GM12874 (cell line): Measurements from ENCODE around the gene RPL7A.

Source experiments
- TF ChIP-seq, protein P1 (sequence below): IDR thresholded peaks from 2 replicates; pipeline ENCODE4 v1.5.1; 2011; ENCODE audit warnings: low read depth, mild to moderate bottlenecking, control low read depth, low read length, moderate library complexity; ENCODE audit not compliant: insufficient read depth

RPL7A gene

DNA sequence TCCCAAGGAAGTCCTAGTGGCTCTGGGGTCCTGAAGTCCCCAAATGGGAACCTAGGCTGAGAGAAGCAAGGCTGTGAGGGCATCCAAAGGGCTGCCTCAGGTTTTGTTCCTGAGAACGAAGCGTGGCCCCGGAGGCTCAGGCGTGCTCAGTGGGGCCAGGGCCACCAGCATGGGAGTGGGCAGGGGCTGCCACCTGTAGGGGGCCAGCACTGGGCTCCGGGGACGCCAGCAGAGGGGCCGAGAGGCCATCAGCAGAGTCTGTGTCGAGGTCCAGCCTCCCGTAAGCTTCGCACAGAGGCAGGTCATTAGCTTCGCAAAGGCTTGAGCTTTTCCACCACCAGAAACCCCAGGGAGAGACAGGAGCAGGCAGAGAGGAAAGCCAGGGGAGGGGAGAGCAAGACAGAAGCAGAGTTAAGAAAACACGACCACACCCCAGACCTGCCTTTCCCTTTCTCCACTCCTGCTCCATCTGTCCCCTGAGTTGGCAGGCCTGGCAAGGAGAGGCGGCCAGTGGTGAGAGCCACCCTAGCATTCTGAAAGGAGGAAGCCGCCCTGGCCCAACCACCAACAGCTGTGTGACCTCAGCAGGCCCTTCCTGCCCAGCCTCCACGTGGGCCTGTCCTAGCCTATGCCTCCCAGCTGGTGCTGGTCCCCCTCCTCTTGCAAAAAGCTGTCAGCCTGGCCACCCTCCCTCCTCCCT lies 6.5 kb upstream of the RPL7A start:
- TF ChIP-seq, protein P1, sequence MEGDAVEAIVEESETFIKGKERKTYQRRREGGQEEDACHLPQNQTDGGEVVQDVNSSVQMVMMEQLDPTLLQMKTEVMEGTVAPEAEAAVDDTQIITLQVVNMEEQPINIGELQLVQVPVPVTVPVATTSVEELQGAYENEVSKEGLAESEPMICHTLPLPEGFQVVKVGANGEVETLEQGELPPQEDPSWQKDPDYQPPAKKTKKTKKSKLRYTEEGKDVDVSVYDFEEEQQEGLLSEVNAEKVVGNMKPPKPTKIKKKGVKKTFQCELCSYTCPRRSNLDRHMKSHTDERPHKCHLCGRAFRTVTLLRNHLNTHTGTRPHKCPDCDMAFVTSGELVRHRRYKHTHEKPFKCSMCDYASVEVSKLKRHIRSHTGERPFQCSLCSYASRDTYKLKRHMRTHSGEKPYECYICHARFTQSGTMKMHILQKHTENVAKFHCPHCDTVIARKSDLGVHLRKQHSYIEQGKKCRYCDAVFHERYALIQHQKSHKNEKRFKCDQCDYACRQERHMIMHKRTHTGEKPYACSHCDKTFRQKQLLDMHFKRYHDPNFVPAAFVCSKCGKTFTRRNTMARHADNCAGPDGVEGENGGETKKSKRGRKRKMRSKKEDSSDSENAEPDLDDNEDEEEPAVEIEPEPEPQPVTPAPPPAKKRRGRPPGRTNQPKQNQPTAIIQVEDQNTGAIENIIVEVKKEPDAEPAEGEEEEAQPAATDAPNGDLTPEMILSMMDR = no peak

DNA sequence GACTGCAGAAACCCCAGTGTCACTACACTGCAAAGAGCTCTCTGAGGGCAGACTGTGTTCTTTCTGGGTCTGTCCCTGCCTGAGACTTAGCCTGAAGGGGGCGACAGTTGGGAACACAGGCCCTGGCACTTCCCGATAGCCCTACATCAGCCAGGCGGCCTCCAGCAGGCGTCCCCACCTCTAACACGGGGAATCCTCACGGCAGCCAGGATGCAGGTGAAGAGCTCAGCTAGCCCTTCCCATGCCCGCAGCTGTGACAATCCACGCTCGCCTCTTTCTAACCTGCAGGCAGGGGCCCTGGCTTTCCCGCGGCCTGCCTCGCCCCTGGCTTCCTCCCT lies 6.0 kb upstream of the RPL7A start:
- TF ChIP-seq, protein P1 = 0 out of 2 replicates have a peak, but pooled peaks have one; percentile 27

DNA sequence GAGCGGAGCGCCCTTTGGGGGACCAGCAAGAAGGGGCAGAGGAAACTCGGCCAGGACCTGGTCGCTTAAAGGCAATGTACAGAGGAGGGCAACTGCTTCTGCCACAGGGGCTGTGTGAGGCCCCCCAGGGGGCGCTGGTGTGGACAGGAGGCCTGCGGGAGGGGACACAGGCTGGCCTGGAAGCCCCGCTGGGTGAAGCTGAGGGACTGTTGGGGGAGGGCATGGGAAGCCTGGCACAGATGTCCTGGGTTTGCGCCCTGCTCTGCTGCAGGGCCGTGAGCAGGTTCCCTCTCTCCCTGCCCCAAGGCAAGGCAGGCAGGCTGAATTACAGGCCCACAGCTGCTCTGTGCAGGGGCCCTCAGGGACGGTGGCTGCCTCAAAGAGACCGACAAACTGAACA lies 5.4 kb upstream of the RPL7A start:
- TF ChIP-seq, protein P1 = 0 out of 2 replicates have a peak, but pooled peaks have one; percentile 32

DNA sequence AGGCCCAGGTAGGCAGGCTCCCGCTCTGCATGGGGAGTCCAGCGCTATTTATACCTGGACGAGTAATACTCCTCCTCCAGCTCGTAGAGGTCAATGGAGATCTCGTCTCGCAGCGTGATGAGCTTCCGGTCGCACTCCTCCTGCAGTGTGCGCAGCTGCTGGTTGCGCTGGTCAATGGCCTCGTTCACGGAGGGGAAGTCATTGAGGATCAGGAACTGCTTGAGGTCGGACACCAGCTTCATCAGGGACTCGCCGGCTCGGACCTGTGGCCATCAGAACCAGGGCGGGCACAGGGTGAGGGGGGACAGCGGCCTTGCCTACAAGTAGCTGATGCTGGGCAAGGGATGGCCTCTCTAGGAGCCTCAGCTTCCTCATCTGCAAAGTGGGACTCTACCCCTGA lies 3.9 kb upstream of the RPL7A start:
- TF ChIP-seq, protein P1 = no peak

DNA sequence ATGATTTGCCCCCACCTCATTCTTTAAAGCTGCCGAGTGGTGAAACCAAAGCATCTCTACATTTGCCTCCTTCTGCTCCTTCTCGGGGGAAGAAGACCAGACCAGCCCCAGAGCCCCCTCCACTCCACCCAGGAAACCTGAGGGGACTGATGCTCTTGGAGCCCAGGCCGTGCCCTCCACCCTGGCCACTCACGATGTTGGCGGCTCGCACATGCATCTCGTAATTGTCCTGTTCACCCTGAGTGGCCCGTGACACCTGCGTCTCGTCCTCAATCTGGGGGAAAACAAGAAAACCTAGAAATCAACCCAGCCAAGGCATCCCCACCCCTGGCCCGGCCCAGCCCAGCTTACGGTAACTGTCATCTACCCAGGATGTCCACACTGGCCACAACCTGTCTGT lies 3.0 kb upstream of the RPL7A start:
- TF ChIP-seq, protein P1 = no peak

DNA sequence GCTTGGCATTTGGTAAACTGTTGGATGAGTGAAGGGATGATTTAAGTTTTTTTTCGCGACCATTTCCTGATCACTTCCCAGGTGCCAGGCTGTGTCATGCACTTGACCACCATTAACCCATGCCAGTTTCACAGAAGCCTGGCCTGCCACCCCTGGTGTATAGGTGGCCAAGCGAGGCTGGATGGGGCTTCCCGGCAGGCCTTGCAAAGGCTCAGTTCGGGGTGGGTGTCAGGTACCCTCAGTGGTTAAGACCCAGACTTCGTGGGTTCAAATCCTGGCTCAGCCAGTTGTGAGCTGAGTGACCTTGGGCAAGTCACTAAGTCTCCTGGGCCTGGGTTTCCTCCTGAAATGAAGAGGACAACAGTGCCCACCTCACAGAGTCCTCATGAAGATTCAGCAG lies 2.4 kb upstream of the RPL7A start:
- TF ChIP-seq, protein P1 = no peak

DNA sequence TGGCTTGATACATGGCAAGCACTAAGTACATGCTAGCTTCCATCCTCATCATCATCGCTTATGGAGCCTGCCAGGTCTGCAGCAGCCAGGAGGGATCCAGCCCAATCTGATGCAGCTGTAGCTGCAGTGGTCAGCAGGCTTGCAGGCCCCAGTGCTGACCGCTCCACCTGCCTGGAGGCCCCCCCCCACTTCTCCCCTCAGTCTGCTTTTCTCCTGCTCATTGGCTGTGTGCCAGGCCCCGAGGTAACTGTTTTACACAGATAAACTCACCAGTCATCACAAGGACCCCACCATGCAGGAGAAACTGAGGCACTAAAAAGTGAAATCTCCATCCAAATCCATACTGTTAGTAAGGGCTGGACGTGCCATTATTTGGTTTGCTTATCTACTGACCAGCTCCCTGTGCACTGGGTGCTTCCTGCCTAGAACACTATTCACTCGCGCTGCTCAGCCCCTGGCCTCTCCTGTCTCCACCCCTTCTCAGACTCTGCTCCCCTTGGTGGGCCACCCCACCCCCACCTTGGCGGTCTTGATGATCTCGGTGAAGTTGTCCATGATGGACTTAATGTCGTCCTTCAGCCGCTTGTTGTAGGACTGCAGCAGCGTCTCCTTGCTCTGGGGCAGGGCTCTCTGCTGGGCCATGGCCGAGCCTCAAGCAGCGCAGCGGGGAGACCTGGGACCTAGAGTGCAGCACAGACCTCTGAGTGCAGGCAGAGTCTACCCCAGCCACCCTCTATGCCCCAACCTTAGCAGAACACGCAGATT lies 1.8 kb upstream of the RPL7A start:
- TF ChIP-seq, protein P1 = no peak
